Thoracic aorta (tissue), 2 donors: ENCODE results near the gene TULP1. TPM values are rescaled to one million over a fixed set of nuclear protein-coding genes. Genes with fewer than 3 reads are reported as not detected.

Source experiments
- ATAC-seq: fragments of 150-250 bp; one replicate; pipeline ENCODE4 v1.8.0; 2017; ENCODE audit warnings: low read depth; ENCODE audit not compliant: insufficient number of reproducible peaks, low FRiP score
- DNase-seq: peaks from one replicate; pipeline ENCODE4 v3.0.0-alpha.2; 2020; ENCODE audit warnings: low spot score
- H3K27ac ChIP-seq, 2 donors: fragments of 200-600 bp; sonication (generic); 1 replicate in 1 of 2; 2 replicates in 1 of 2; pipeline ENCODE4 v1.5.1; 2016; ENCODE audit warnings: mild to moderate bottlenecking in 2 of 2, moderate library complexity in 2 of 2
- H3K27me3 ChIP-seq: fragments of 200-600 bp; sonication (generic); replicated peaks from 2 replicates; pipeline ENCODE4 v1.6.0; 2016; ENCODE audit warnings: mild to moderate bottlenecking; ENCODE audit not compliant: insufficient read depth
- H3K36me3 ChIP-seq: fragments of 200-600 bp; sonication (generic); one replicate; pipeline ENCODE4 v1.5.1; 2016
- H3K4me1 ChIP-seq, 2 donors: fragments of 200-600 bp; sonication (generic); 1 replicate in 1 of 2; 2 replicates in 1 of 2; pipeline versions ENCODE4 v1.5.1 to v1.6.0; 2016; ENCODE audit warnings: low read depth in 2 of 2, mild to moderate bottlenecking in 1 of 2; ENCODE audit not compliant: control insufficient read depth in 1 of 2
- H3K4me3 ChIP-seq: fragments of 200-600 bp; sonication (generic); 2 replicates; pipeline ENCODE4 v1.5.1; 2016; ENCODE audit warnings: mild to moderate bottlenecking
- H3K9me3 ChIP-seq: fragments of 200-600 bp; sonication (generic); 2 replicates; pipeline ENCODE4 v1.5.1; 2016
- total RNA-seq, 2 donors: library from RNA; depleted of rRNA; stranded (reverse); fragments of >200 nt; gene quantifications; one replicate each; pipeline versions ENCODE4 v1.1.0 to v1.2.3, GENCODE V29; 2016
- TF ChIP-seq, protein P1 (sequence below): fragments of 200-600 bp; sonication (generic); IDR thresholded peaks from one replicate; pipeline ENCODE4 v1.5.1; 2019; ENCODE audit warnings: antibody characterized with exemption

Gene TULP1
- total RNA-seq, 2 donors from 2014 or later = not detected

DNA sequence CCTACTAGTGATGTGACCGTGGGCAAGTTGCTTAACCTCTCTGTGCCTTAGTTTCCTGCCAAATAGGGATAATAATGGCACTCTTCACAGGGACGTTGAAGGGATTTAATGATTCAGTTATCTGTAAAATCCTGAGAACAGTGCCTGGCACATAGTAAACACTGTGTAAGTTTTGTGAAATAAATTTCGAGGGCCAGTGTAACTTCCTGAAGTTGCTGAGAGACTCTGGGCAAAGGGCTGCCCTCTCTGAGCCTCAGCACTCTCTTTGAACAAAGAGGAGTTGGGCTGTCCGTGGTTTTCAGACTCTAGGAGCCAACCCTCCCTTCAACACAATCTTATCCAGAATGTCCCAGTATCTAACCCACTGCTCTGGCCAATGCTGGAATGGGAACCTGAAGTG is 13.3 kb downstream of the TULP1 start:
- ATAC-seq (no peak), DNase-seq (no peak)
- Histone ChIP-seq H3K4me3 (no peak overlapping the region), H3K9me3 (no peaks in the 10 kb centered on the region), H3K36me3 (no peaks in the 10 kb centered on the region), H3K27me3 (peaks cover 3% of the 10 kb centered on the region), H3K27ac (no peak overlapping the region), H3K4me1 (peaks cover 2 to 24% of the 10 kb centered on the region in 2 donors)
- TF ChIP-seq, protein P1, sequence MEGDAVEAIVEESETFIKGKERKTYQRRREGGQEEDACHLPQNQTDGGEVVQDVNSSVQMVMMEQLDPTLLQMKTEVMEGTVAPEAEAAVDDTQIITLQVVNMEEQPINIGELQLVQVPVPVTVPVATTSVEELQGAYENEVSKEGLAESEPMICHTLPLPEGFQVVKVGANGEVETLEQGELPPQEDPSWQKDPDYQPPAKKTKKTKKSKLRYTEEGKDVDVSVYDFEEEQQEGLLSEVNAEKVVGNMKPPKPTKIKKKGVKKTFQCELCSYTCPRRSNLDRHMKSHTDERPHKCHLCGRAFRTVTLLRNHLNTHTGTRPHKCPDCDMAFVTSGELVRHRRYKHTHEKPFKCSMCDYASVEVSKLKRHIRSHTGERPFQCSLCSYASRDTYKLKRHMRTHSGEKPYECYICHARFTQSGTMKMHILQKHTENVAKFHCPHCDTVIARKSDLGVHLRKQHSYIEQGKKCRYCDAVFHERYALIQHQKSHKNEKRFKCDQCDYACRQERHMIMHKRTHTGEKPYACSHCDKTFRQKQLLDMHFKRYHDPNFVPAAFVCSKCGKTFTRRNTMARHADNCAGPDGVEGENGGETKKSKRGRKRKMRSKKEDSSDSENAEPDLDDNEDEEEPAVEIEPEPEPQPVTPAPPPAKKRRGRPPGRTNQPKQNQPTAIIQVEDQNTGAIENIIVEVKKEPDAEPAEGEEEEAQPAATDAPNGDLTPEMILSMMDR = no peak

- TF ChIP-seq, protein P1 = no peak
- peak overlapping the region in 1 of 2 donors; percentile 99 for H3K27ac ChIP-seq
- no peaks in the 10 kb centered on the region for H3K36me3 ChIP-seq
- DNase-seq = no peak
- H3K4me1 ChIP-seq = peaks cover 10 to 32% of the 10 kb centered on the region in 2 donors
- H3K27me3 ChIP-seq = no peaks in the 10 kb centered on the region
- H3K4me3 ChIP-seq = peak overlapping the region; percentile 95
- ATAC-seq = no peak
- no peaks in the 10 kb centered on the region for H3K9me3 ChIP-seq
Measured at GRCh38 chr6:35498422-35499067, 14.2 kb downstream of the TULP1 start.

DNA sequence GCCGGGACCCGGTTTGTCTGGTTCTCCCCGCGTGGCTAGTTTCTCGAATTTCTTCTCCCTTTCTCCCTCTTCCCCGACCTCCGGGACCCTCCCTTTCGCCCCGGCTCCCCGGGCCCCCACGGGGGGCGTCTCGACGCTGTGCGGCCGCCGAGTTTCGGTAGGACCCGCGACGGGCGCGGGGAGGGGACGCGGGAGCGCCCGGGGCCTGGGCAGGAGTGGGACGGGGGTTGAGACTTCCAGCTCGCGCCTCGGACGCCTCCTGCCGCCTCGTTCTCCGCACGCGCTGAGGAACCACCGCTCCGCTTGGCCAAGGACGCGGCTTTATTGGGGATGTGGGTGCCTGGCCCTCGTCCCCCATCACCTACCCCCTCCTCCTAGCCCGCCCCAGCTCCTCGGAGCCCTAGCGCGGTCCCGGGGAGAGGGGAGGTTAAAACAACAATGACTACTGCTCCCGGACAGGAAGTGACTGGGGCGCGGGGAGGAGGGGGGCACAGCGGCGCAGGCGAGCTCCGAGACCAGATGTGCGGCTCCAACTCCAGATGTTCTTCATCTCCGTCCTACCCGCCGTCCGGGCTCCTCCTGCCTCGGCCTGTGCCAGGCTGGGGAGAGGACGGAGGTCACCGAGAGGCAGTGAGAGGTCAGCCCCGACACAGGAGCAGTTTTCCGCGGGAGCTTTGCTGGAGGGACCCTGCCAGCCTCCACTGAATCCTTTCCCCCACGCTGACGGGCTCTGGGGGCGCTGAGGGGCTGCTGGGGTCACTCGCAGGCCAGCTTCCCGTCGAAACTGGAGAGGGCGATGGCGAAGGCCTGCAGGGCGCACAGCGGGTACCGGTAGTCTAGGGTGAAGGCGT is 14.9 kb downstream of the TULP1 start:
- peaks cover 16 to 40% of the 10 kb centered on the region in 2 donors for H3K4me1 ChIP-seq
- peak; percentile 61 for DNase-seq
- TF ChIP-seq, protein P1 = no peak
- no peaks in the 10 kb centered on the region for H3K36me3 ChIP-seq
- no peaks in the 10 kb centered on the region for H3K27me3 ChIP-seq
- H3K4me3 ChIP-seq = peak overlapping the region; percentile 95
- H3K9me3 ChIP-seq = no peaks in the 10 kb centered on the region
- peak overlapping the region; percentile 97 to 99 for H3K27ac ChIP-seq
- peak; percentile 12 for ATAC-seq

GRCh38 chr6:35496841-35497570 is 15.7 kb downstream of the TULP1 start, which contains the start of gene TEAD3:
Gene TEAD3, minus strand, starts transcription at chr6:35497079.
- TF ChIP-seq, protein P1 = peak; percentile 9
- ATAC-seq (peak; percentile 39), DNase-seq (no peak)
- H3K36me3 ChIP-seq = no peaks in the 10 kb centered on the region
- peak within 1 kb of the TSS; percentile 99 for H3K27ac ChIP-seq
- peaks cover 23 to 48% of the 10 kb centered on the region in 2 donors for H3K4me1 ChIP-seq
- H3K4me3 ChIP-seq = peak within 1 kb of the TSS; percentile 95
- no peaks in the 10 kb centered on the region for H3K9me3 ChIP-seq
- H3K27me3 ChIP-seq = no peaks in the 10 kb centered on the region
